HCEC 1CT (cell line): ENCODE results near the gene MAPRE3.
"Not testable (repeated sequence)": the region's sequence is repeated elsewhere in the genome, so short reads cannot be mapped to it uniquely, and the experiment has no call there.

Experiments
- DNase-seq: peaks from one replicate; pipeline ENCODE4 v3.0.0-alpha.2; 2017

The MAPRE3 gene

GRCh38 chr2:27071990-27072830 lies 101.8 kb downstream of the MAPRE3 start:
- DNase-seq: peak; percentile 32

GRCh38 chr2:27072920-27073319 lies 102.5 kb downstream of the MAPRE3 start:
- DNase-seq: peak; percentile 28

- no peak for DNase-seq
Measured at GRCh38 chr2:27073782-27074181, 103.3 kb downstream of the MAPRE3 start.

GRCh38 chr2:27074738-27075565 lies 104.5 kb downstream of the MAPRE3 start:
- no peak for DNase-seq

- not testable (repeated sequence) for DNase-seq
Measured at GRCh38 chr2:27075566-27075871, 105.1 kb downstream of the MAPRE3 start.

GRCh38 chr2:27076323-27076722 lies 105.9 kb downstream of the MAPRE3 start:
- DNase-seq: no peak
